Mesothelial cell of epicardium (in vitro differentiated cells): ENCODE measurements around the gene TMEM72. TPM values are rescaled to one million over a fixed set of nuclear protein-coding genes. Genes with fewer than 3 reads are reported as not detected.
A peak's percentile ranks its signal among the peaks of the same experiment; 100 is the strongest.

Experiments
- DNase-seq, 2 experiments: peaks; one replicate each; pipeline ENCODE4 v3.0.0; 2021; ENCODE audit warnings: low spot score in 2 of 2; ENCODE audit not compliant: unreplicated experiment in 2 of 2
- H3K27ac Mint-ChIP-seq: 2 replicates; pipeline ENCODE4 v1.8.0; 2021; ENCODE audit warnings: mixed read lengths
- H3K27me3 Mint-ChIP-seq: 2 replicates; pipeline ENCODE4 v1.8.0; 2021; ENCODE audit warnings: low read depth, mixed read lengths
- H3K36me3 Mint-ChIP-seq: 2 replicates; pipeline ENCODE4 v1.8.0; 2021; ENCODE audit warnings: mixed read lengths
- H3K4me1 Mint-ChIP-seq: 2 replicates; pipeline ENCODE4 v1.8.0; 2021; ENCODE audit warnings: mixed read lengths
- H3K4me3 Mint-ChIP-seq: 2 replicates; pipeline ENCODE4 v1.8.0; 2021; ENCODE audit warnings: mild to moderate bottlenecking, moderate library complexity, mixed read lengths
- H3K9me3 Mint-ChIP-seq: 2 replicates; pipeline ENCODE4 v1.8.0; 2021; ENCODE audit warnings: mixed read lengths
- total RNA-seq: library from RNA; stranded (reverse); gene quantifications from 3 replicates; pipeline ENCODE4 v1.2.1, GENCODE V29; 2021
- TF ChIP-seq, protein P1 (sequence below): fragments of 200-600 bp; sonication (generic); IDR thresholded peaks from one replicate; pipeline ENCODE4 v1.5.0; 2021; ENCODE audit warnings: antibody characterized with exemption; ENCODE audit not compliant: unreplicated experiment

Gene TMEM72
- total RNA-seq, 1 donor from 2014 or later, result 0.67 TPM

DNA sequence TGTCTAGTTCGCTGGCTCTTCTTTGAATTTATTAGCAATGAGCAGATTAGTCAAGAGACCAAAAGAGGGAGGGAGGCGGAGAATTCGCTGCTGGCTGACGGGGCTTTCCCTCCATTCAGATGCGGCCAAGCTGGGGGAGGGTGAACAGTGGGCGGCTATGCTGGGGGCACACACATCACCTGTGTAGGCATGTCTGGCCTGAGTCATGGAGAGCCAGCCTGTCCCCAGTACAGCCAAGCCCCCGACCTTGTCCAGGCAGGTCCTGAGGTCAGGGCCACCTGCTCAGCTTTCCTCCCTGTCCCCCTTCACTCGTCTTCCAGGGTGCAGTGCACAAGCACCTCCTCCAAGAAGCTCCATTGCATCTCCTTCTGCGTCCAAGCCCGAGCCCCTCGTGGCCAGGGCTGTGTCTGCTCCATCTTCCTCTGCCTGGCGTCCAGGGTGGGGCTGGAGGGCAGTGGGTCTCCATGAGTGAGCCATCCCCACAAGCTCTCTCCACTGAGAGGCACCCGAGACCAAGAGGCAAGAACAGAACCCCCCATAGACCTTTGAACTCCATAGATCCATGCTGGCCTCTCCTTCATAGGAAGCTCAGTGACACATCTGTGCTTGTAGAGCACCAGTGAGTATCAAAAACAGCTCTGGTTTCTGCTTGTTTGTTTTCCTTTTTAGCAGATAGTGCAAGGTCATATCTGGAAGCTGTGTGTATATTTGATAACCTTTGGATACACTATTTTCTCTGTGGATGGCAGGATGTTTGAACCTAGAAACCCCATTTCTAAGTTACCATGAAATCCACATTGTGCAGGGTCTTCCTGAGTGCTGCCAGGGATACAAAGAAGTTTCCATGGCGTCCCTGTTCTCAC, 69.4 kb downstream of the TMEM72 start:
- no peak for DNase-seq
- H3K36me3 Mint-ChIP-seq, result no peaks in the 10 kb centered on the region
- no peak overlapping the region for H3K4me3 Mint-ChIP-seq
- TF ChIP-seq, protein P1, sequence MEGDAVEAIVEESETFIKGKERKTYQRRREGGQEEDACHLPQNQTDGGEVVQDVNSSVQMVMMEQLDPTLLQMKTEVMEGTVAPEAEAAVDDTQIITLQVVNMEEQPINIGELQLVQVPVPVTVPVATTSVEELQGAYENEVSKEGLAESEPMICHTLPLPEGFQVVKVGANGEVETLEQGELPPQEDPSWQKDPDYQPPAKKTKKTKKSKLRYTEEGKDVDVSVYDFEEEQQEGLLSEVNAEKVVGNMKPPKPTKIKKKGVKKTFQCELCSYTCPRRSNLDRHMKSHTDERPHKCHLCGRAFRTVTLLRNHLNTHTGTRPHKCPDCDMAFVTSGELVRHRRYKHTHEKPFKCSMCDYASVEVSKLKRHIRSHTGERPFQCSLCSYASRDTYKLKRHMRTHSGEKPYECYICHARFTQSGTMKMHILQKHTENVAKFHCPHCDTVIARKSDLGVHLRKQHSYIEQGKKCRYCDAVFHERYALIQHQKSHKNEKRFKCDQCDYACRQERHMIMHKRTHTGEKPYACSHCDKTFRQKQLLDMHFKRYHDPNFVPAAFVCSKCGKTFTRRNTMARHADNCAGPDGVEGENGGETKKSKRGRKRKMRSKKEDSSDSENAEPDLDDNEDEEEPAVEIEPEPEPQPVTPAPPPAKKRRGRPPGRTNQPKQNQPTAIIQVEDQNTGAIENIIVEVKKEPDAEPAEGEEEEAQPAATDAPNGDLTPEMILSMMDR, result no peak
- peak overlapping the region; percentile 84 for H3K27ac Mint-ChIP-seq
- no peaks in the 10 kb centered on the region for H3K27me3 Mint-ChIP-seq
- H3K4me1 Mint-ChIP-seq, result peaks cover 60% of the 10 kb centered on the region
- H3K9me3 Mint-ChIP-seq, result no peaks in the 10 kb centered on the region

DNA sequence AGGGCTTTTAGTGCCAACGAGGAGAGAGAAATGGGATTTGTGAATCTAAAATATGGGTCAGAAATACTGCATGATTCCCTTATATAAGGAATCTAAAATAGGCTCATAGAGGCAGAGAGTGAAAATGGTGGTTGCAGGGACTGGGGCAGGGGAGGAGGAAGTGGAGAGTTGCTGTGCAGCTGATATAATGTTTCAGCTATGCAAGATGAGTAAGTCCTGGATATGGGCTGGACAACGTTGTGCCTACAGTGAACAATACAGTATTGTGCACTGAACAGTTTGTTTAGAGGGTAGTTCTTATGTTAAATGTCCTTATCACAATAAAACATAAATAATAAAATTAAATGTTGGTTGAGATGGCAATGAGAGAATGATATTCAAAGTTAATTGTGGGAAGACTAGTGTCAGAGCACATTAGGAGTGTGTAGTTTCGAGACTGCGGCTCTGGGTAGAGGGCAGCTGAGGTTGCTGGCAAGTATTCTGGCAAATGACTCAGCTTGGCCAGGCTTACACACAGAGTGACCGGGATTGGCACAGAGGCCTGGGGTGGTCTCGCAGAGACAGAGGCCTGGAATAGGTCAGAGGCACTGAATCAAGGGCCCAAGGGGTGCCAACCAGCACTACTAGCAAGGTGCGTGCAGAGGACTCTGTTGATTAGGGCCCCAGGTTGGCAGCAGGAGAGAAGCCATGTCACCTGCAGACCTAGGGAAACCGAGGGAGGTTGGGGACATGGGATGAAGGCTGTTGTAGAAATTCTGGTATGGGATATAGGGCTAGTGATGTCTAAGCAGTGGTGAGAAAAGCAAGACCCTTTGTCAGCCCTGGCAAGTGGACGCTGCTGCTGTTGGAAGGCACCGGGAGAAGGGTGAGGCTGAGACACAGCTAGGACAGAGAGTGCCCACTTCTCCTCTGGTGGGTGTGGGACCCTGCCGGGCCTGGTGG, 70.3 kb downstream of the TMEM72 start:
- peak overlapping the region; percentile 84 for H3K27ac Mint-ChIP-seq
- H3K4me1 Mint-ChIP-seq, result peaks cover 58% of the 10 kb centered on the region
- H3K9me3 Mint-ChIP-seq, result no peaks in the 10 kb centered on the region
- TF ChIP-seq, protein P1, result no peak
- H3K27me3 Mint-ChIP-seq, result no peaks in the 10 kb centered on the region
- no peak for DNase-seq
- no peaks in the 10 kb centered on the region for H3K36me3 Mint-ChIP-seq
- H3K4me3 Mint-ChIP-seq, result no peak overlapping the region

DNA sequence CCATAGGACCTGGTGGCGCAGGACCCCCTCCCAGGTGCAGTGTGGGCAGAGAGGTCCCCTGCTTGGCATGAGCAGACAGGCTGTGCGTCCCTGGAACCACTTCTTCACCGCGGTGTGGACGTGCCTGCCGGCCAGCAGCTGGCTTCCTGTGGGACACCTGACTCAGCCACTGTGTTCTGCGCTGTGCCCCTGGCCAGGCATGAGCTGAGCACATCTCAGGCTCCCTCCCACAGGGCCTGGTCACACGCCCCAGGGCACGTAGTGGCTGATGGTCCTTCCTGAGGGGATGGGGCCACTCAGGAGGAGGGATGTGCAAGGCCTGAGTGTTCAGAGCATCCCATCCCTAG, 71.0 kb downstream of the TMEM72 start:
- TF ChIP-seq, protein P1, result no peak
- Mint-ChIP-seq H3K9me3 (no peaks in the 10 kb centered on the region), H3K4me1 (peaks cover 57% of the 10 kb centered on the region), H3K27me3 (no peaks in the 10 kb centered on the region), H3K27ac (no peak overlapping the region), H3K36me3 (no peaks in the 10 kb centered on the region), H3K4me3 (no peak overlapping the region)
- no peak for DNase-seq

DNA sequence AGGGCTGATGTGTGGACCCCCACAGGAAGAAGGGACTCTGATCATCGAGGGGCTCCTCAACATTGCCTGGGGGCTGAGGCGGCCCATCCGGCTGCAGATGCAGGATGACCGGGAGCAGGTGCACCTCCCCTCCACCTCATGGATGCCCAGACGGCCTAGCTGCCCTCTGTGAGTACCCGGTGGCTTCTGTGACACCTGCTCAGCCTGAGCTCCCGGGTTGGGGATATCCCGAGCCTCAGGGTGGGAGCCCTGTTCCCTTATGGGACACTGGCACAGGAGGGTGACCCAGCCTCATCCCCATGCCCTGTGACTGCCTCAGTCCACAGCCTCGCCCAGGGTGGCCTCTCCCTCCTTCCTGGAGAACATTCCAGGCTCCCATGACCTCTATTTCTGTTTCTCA, 71.4 kb downstream of the TMEM72 start:
- TF ChIP-seq, protein P1, result no peak
- no peak overlapping the region for H3K4me3 Mint-ChIP-seq
- H3K36me3 Mint-ChIP-seq, result no peaks in the 10 kb centered on the region
- DNase-seq, result no peak
- no peak overlapping the region for H3K27ac Mint-ChIP-seq
- no peaks in the 10 kb centered on the region for H3K9me3 Mint-ChIP-seq
- peaks cover 53% of the 10 kb centered on the region for H3K4me1 Mint-ChIP-seq
- no peaks in the 10 kb centered on the region for H3K27me3 Mint-ChIP-seq

DNA sequence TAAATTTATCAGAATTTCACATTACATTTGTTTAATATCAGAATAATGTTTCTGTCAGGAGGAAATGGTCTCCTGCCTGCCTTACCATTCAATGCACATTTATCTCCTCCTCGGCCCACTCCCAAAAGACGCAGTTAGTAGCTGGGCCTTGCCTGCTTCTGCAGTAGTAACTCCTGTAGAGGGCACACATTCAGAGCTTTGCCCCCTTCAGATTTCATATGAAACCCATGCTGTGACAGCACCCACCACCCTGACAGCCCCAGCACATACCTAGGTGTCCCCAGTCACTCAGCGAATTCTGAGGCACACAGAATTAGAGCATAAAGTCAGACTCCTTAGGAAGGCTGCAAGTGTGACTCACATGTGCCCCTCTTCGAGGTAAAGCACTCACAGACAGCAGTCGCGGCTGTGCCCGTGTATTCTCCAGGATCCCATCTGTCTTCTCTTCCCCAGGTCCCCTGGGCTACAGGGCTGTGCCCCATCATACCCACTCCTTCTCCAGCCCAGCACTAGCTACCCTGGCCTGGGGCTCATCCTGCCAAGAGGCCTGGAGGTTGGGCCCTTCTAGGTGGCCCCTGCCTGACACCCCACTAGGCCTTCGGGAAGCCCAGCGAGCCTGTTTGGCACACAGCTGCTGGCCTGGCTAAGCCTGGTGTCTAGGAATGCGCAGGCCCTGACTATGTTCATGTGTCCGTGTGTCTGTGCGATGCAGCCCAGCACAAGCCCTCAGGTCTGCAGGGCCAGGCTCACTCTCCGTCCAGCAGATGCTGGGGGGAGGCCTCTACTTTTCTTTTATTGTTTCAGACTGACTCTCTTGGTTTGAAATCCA, 72.1 kb downstream of the TMEM72 start:
- Mint-ChIP-seq H3K27me3 (no peaks in the 10 kb centered on the region), H3K9me3 (no peaks in the 10 kb centered on the region), H3K4me1 (peaks cover 48% of the 10 kb centered on the region), H3K4me3 (no peak overlapping the region), H3K27ac (peak overlapping the region; percentile 59), H3K36me3 (no peaks in the 10 kb centered on the region)
- TF ChIP-seq, protein P1, result no peak
- DNase-seq, result no peak
